Activated CD8-positive, alpha-beta memory T cell treated with anti-CD3 and anti-CD28 coated beads, Interleukin-2, amount 10 ng/mL, durations not matched to agents 7 days and 5 days (primary cell): ENCODE results near the gene AP4E1. TPM values are rescaled to one million over a fixed set of nuclear protein-coding genes. Genes with fewer than 3 reads are reported as not detected.
"Not testable (repeated sequence)": the region's sequence is repeated elsewhere in the genome, so short reads cannot be mapped to it uniquely, and the experiment has no call there.

Experiments
- ATAC-seq: fragments of 150-1000 bp; cut with Tn5 transposase; one replicate; pipeline ENCODE4 v1.10.0; 2021; ENCODE audit warnings: moderate library complexity
- CTCF ChIA-PET: fragments of 350-600 bp; sonication (Branson Sonifier 250); formaldehyde crosslinking; loops from one replicate; lab custom pipeline; 2021; ENCODE audit warnings: antibody characterized with exemption; lab: Charles Lee
- DNase-seq: peaks from one replicate; pipeline ENCODE4 v3.0.0-alpha.2; 2020
- H3K27ac Mint-ChIP-seq: one replicate; pipeline ENCODE4 v1.8.0; 2021; ENCODE audit warnings: mild to moderate bottlenecking, mixed read lengths
- H3K27me3 Mint-ChIP-seq: one replicate; pipeline ENCODE4 v1.8.0; 2021; ENCODE audit warnings: mixed read lengths
- H3K36me3 Mint-ChIP-seq: one replicate; pipeline ENCODE4 v1.8.0; 2021; ENCODE audit warnings: mild to moderate bottlenecking, mixed read lengths
- H3K4me1 Mint-ChIP-seq: one replicate; pipeline ENCODE4 v1.8.0; 2021; ENCODE audit warnings: mixed read lengths
- H3K4me3 Mint-ChIP-seq: one replicate; pipeline ENCODE4 v1.8.0; 2021; ENCODE audit warnings: mild to moderate bottlenecking, moderate library complexity, mixed read lengths
- H3K9me3 Mint-ChIP-seq: one replicate; pipeline ENCODE4 v1.8.0; 2022; ENCODE audit warnings: low read depth, mixed read lengths
- total RNA-seq, 2 experiments: library from RNA; stranded (reverse); gene quantifications; one replicate each; pipeline ENCODE4 v1.2.3, GENCODE V29; 2021

The AP4E1 gene
- total RNA-seq, 2 experiments from 2014 or later, result 14.7 to 18.4 TPM

GRCh38 chr15:50880206-50880605, 28.3 kb upstream of the AP4E1 start:
- CTCF ChIA-PET, result interaction anchor here (0.8 to 1.5 kb wide), 5 partner anchors 27 to 525 kb away, joined by 3 to 6 read pairs (median 4); partner anchors contain the start of genes GABPB1 and TRPM7
- peak; percentile 5 for ATAC-seq
- DNase-seq, result no peak
- Mint-ChIP-seq H3K4me3 (peak overlapping the region; percentile 36), H3K27ac (peak overlapping the region; percentile 97), H3K9me3 (no peaks in the 10 kb centered on the region), H3K36me3 (peaks cover 3% of the 10 kb centered on the region), H3K27me3 (no peaks in the 10 kb centered on the region), H3K4me1 (peaks cover 77% of the 10 kb centered on the region)

GRCh38 chr15:50880651-50881114, 27.8 kb upstream of the AP4E1 start:
- ATAC-seq (peak; percentile 42), DNase-seq (peak; percentile 64)
- peaks cover 3% of the 10 kb centered on the region for H3K36me3 Mint-ChIP-seq
- H3K4me3 Mint-ChIP-seq, result peak overlapping the region; percentile 36
- H3K27ac Mint-ChIP-seq, result peak overlapping the region; percentile 97
- H3K4me1 Mint-ChIP-seq, result peaks cover 80% of the 10 kb centered on the region
- no peaks in the 10 kb centered on the region for H3K27me3 Mint-ChIP-seq
- CTCF ChIA-PET, result interaction anchor here (0.6 to 1.5 kb wide), 6 partner anchors 16 to 526 kb away, joined by 3 to 6 read pairs (median 4); partner anchors contain the start of genes GABPB1 and TRPM7
- H3K9me3 Mint-ChIP-seq, result no peaks in the 10 kb centered on the region

GRCh38 chr15:50881121-50882048, 27.1 kb upstream of the AP4E1 start:
- H3K36me3 Mint-ChIP-seq, result peaks cover 3% of the 10 kb centered on the region
- peaks cover 87% of the 10 kb centered on the region for H3K4me1 Mint-ChIP-seq
- no peaks in the 10 kb centered on the region for H3K9me3 Mint-ChIP-seq
- no peaks in the 10 kb centered on the region for H3K27me3 Mint-ChIP-seq
- peak overlapping the region; percentile 97 for H3K27ac Mint-ChIP-seq
- DNase-seq (no peak), ATAC-seq (no peak)
- H3K4me3 Mint-ChIP-seq, result no peak overlapping the region
- CTCF ChIA-PET, result interaction anchor here (0.6 to 1.5 kb wide), 5 partner anchors 15 to 527 kb away, joined by 3 to 4 read pairs (median 3); partner anchors contain the start of gene GABPB1

GRCh38 chr15:50883903-50884302, 24.6 kb upstream of the AP4E1 start:
- DNase-seq (peak; percentile 73), ATAC-seq (peak; percentile 28)
- no peaks in the 10 kb centered on the region for H3K9me3 Mint-ChIP-seq
- peak overlapping the region; percentile 7 for H3K4me3 Mint-ChIP-seq
- peak overlapping the region; percentile 95 for H3K27ac Mint-ChIP-seq
- H3K4me1 Mint-ChIP-seq, result peaks cover 68% of the 10 kb centered on the region
- H3K36me3 Mint-ChIP-seq, result peaks cover 3% of the 10 kb centered on the region
- H3K27me3 Mint-ChIP-seq, result no peaks in the 10 kb centered on the region
- CTCF ChIA-PET, result interaction anchor here (0.6 to 4.5 kb wide), 4 partner anchors 8 to 701 kb away, joined by 3 to 29 read pairs (median 14); partner anchors contain the start of gene SLC27A2

GRCh38 chr15:50884540-50884939, 23.9 kb upstream of the AP4E1 start:
- DNase-seq (no peak), ATAC-seq (no peak)
- Mint-ChIP-seq H3K9me3 (no peaks in the 10 kb centered on the region), H3K4me1 (peaks cover 62% of the 10 kb centered on the region), H3K27me3 (no peaks in the 10 kb centered on the region), H3K36me3 (peaks cover 7% of the 10 kb centered on the region), H3K4me3 (no peak overlapping the region), H3K27ac (peak overlapping the region; percentile 95)
- CTCF ChIA-PET, result interaction anchor here (1.0 to 4.5 kb wide), 7 partner anchors 9 to 778 kb away, joined by 3 to 29 read pairs (median 4); partner anchors contain the start of gene SLC27A2

- H3K4me1 Mint-ChIP-seq, result peaks cover 48% of the 10 kb centered on the region
- CTCF ChIA-PET, result interaction anchor here (0.7 to 4.5 kb wide), 7 partner anchors 8 to 210 kb away, joined by 3 to 29 read pairs (median 9); no protein-coding TSS in a partner anchor
- no peak overlapping the region for H3K4me3 Mint-ChIP-seq
- no peaks in the 10 kb centered on the region for H3K9me3 Mint-ChIP-seq
- DNase-seq, result no peak
- H3K36me3 Mint-ChIP-seq, result peaks cover 8% of the 10 kb centered on the region
- peak overlapping the region; percentile 95 for H3K27ac Mint-ChIP-seq
- H3K27me3 Mint-ChIP-seq, result no peaks in the 10 kb centered on the region
- no peak for ATAC-seq
These were observed 22.4 kb upstream of the AP4E1 start for GRCh38 chr15:50886139-50886467.

GRCh38 chr15:50886611-50887345, 21.7 kb upstream of the AP4E1 start:
- CTCF ChIA-PET, result interaction anchor here (0.7 to 4.5 kb wide), 8 partner anchors 9 to 211 kb away, joined by 3 to 29 read pairs (median 6); no protein-coding TSS in a partner anchor
- Mint-ChIP-seq H3K36me3 (peaks cover 11% of the 10 kb centered on the region), H3K9me3 (no peaks in the 10 kb centered on the region), H3K27me3 (no peaks in the 10 kb centered on the region), H3K27ac (peak overlapping the region; percentile 95), H3K4me1 (peaks cover 41% of the 10 kb centered on the region), H3K4me3 (no peak overlapping the region)
- ATAC-seq, result no peak
- no peak for DNase-seq

GRCh38 chr15:50888054-50888453, 20.4 kb upstream of the AP4E1 start:
- H3K27me3 Mint-ChIP-seq, result no peaks in the 10 kb centered on the region
- peaks cover 16% of the 10 kb centered on the region for H3K36me3 Mint-ChIP-seq
- ATAC-seq (no peak), DNase-seq (no peak)
- peaks cover 2% of the 10 kb centered on the region for H3K9me3 Mint-ChIP-seq
- no peak overlapping the region for H3K4me3 Mint-ChIP-seq
- CTCF ChIA-PET, result interaction anchor here (0.6 to 4.5 kb wide), 3 partner anchors 13 to 217 kb away, joined by 3 to 23 read pairs (median 3); no protein-coding TSS in a partner anchor
- peaks cover 33% of the 10 kb centered on the region for H3K4me1 Mint-ChIP-seq
- H3K27ac Mint-ChIP-seq, result no peak overlapping the region

GRCh38 chr15:50889589-50889988, 18.9 kb upstream of the AP4E1 start:
- Mint-ChIP-seq H3K27me3 (no peaks in the 10 kb centered on the region), H3K36me3 (peaks cover 24% of the 10 kb centered on the region), H3K9me3 (peaks cover 9% of the 10 kb centered on the region), H3K4me1 (peaks cover 20% of the 10 kb centered on the region), H3K4me3 (no peak overlapping the region), H3K27ac (no peak overlapping the region)
- CTCF ChIA-PET, result interaction anchor here (1.0 kb wide), 1 partner anchor 12 kb away, joined by 3 read pairs; no protein-coding TSS in a partner anchor
- ATAC-seq (no peak), DNase-seq (no peak)

- Mint-ChIP-seq H3K27ac (no peak overlapping the region), H3K27me3 (no peaks in the 10 kb centered on the region), H3K4me3 (no peak overlapping the region), H3K4me1 (peaks cover 10% of the 10 kb centered on the region), H3K36me3 (peaks cover 26% of the 10 kb centered on the region), H3K9me3 (peaks cover 9% of the 10 kb centered on the region)
- no peak for DNase-seq
- no peak for ATAC-seq
- CTCF ChIA-PET, result no interaction called here
These were observed 17.7 kb upstream of the AP4E1 start for GRCh38 chr15:50890751-50891150.

- DNase-seq (no peak), ATAC-seq (no peak)
- Mint-ChIP-seq H3K27ac (no peak overlapping the region), H3K36me3 (peaks cover 26% of the 10 kb centered on the region), H3K4me3 (no peak overlapping the region), H3K4me1 (peaks cover 6% of the 10 kb centered on the region), H3K9me3 (peaks cover 9% of the 10 kb centered on the region), H3K27me3 (no peaks in the 10 kb centered on the region)
- CTCF ChIA-PET, result no interaction called here
These were observed 17.3 kb upstream of the AP4E1 start for GRCh38 chr15:50891159-50891558.

- H3K9me3 Mint-ChIP-seq, result peaks cover 9% of the 10 kb centered on the region
- no peak overlapping the region for H3K27ac Mint-ChIP-seq
- H3K4me1 Mint-ChIP-seq, result peaks cover 3% of the 10 kb centered on the region
- CTCF ChIA-PET, result no interaction called here
- no peak for DNase-seq
- peaks cover 27% of the 10 kb centered on the region for H3K36me3 Mint-ChIP-seq
- no peak overlapping the region for H3K4me3 Mint-ChIP-seq
- ATAC-seq, result no peak
- no peaks in the 10 kb centered on the region for H3K27me3 Mint-ChIP-seq
These were observed 14.5 kb upstream of the AP4E1 start for GRCh38 chr15:50893976-50894375.

- peaks cover 23% of the 10 kb centered on the region for H3K4me1 Mint-ChIP-seq
- H3K27ac Mint-ChIP-seq, ATAC-seq, H3K4me3 Mint-ChIP-seq, H3K9me3 Mint-ChIP-seq, H3K27me3 Mint-ChIP-seq, DNase-seq, H3K36me3 Mint-ChIP-seq: not testable (repeated sequence)
- CTCF ChIA-PET, result interaction anchor here (0.7 to 1.4 kb wide), 2 partner anchors 12 to 517 kb away, joined by 3 to 5 read pairs; no protein-coding TSS in a partner anchor
These were observed 7.1 kb upstream of the AP4E1 start for GRCh38 chr15:50901390-50901789.
